Psoas muscle (tissue), 8 donors: ENCODE measurements around the gene PLXNB3. TPM values are rescaled to one million over a fixed set of nuclear protein-coding genes. Genes with fewer than 3 reads are reported as not detected.

ENCODE experiments used
- ATAC-seq, 4 donors: fragments of 200-7000 bp; cut with Tn5 transposase; one replicate each; pipeline ENCODE4 v1.9.1; 2020; ENCODE audit warnings: moderate library complexity in 3 of 4, mild to moderate bottlenecking in 2 of 4
- DNase-seq, 2 donors: peaks; one replicate each; pipeline ENCODE4 v3.0.0-alpha.2; 2020
- H3K27ac ChIP-seq: fragments of 200-600 bp; one replicate; pipeline ENCODE4 v1.8.0; 2022
- H3K27me3 ChIP-seq, 3 donors: fragments of 200-600 bp in 1 of 3; one replicate each; pipeline versions ENCODE4 v1.6.1 to v1.8.0; 2013 to 2022; ENCODE audit warnings: low read length in 2 of 3, mild to moderate bottlenecking in 2 of 3, moderate library complexity in 1 of 3; ENCODE audit not compliant: insufficient read depth in 3 of 3
- H3K36me3 ChIP-seq, 2 donors: fragments of 200-600 bp in 1 of 2; one replicate each; pipeline versions ENCODE4 v1.6.1 to v1.8.0; 2013 to 2022; ENCODE audit warnings: low read depth in 1 of 2, mild to moderate bottlenecking in 1 of 2, moderate library complexity in 1 of 2; ENCODE audit not compliant: insufficient read depth in 1 of 2
- H3K4me1 ChIP-seq: fragments of 200-600 bp; one replicate; pipeline ENCODE4 v1.8.0; 2022
- H3K4me3 ChIP-seq: fragments of 200-600 bp; one replicate; pipeline ENCODE4 v1.8.0; 2022; ENCODE audit warnings: mild to moderate bottlenecking
- H3K9me3 ChIP-seq: fragments of 200-600 bp; one replicate; pipeline ENCODE4 v1.8.0; 2022
- WGBS, 3 donors: extraction: QIAGEN DNeasy Blood & Tissue Kit; methylation state at CpG; one replicate each; pipeline versions ENCODE4 v1.1.6 to v1.1.7; 2013; 5-methylcytosine and 5-hydroxymethylcytosine counted together
- intact Hi-C, 2 donors: fragments of 100-400 bp; cut with DNase I; formaldehyde crosslinking; loops; one replicate each; pipeline versions ENCODE4 v1.11.0 to v1.14.2; 2022
- polyA plus RNA-seq, 3 donors: library from polyadenylated mRNA; stranded (reverse); fragments of 200-250 nt; gene quantifications; one replicate each; pipeline ENCODE4 v1.2.3, GENCODE V29; 2013
- total RNA-seq, 4 donors: library from RNA; stranded (reverse); fragmentation: NEBNext Ultra II Directional in 2 of 4; extraction: Animal tissue kit (Norgen Biotek cat#: 25700) in 2 of 4; gene quantifications; one replicate each; pipeline versions ENCODE4 v1.2.1 to v1.2.4, GENCODE V29; 2021 to 2023
- TF ChIP-seq, protein P1 (sequence below): fragments of 200-600 bp; IDR thresholded peaks from one replicate; pipeline ENCODE4 v1.8.0; 2022; ENCODE audit warnings: antibody characterized with exemption
- donor health status: healthy with polysubstance abuse.
- donor health status: DM: no; HTN: no; CAD: no; lungs with moderate emphysema.
- donor health status: Bipolar disorder and iron deficiency.
- donor health status: healthy.
- donor health status: DM: yes; HTN: yes; CAD: no.
- donor health status: DM: no; HTN: no; CAD: no.
- donor health status: DM: no; HTN: no; CAD: no.
- donor health status: DM: yes; HTN: yes; CAD: no.

The PLXNB3 gene
- total and polyA plus RNA-seq, 7 donors = 0.13 to 1.5 (median 0.35) TPM

DNA sequence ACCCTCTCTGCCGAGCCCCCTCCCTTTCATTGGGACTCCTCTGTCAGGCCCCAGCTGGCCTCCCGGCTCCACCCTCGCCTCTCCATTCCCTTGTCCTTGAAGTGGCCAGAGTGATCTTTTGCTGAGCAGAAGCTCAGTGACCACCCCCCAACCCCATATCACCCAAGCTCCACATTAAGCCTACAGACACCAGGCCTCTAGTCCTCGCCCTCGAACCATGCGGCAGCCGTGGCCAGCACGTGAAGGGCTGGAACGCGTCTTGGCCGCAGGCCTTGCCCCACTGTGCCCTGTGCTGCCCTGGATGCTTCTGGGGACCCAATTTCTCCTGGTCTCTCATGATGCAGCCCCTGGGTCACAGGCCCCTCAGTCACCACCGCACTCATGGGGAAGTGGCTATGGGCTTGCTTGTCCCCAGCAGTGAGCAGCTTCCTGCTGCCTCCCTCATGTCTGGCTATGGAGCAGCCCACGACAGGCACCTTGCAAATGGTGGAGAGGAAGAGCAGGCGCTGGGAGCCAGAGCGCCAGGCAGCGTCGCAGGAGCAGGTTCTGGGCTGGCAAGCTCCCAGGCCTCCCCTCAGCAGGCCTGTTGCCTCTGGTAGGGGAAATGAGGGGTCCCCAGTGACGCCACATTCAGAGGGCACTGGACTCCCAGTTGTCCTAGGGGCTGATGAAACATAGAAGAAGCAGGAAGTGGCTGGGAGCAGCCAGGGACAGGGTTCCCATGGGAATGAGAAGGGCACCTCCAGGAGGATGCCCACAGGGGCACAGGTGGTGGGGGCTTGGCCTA, 16.0 kb downstream of the PLXNB3 start:
- 62 to 79% (median 67%) methylated on average over 15 to 18 of the region's 18 CpGs for WGBS, 3 donors
- peak overlapping the region; percentile 56 for H3K4me3 ChIP-seq
- no peak for DNase-seq
- no peaks in the 10 kb centered on the region for H3K9me3 ChIP-seq
- no peaks in the 10 kb centered on the region for H3K4me1 ChIP-seq
- intact Hi-C loops = loop anchor here in 1 of 2 donors (5.0 kb wide), 1 partner anchor 187 kb away; no protein-coding TSS in a partner anchor
- peak; percentile 6 to 20 (median 12) for ATAC-seq
- peaks cover 2 to 9% of the 10 kb centered on the region in 2 donors for H3K36me3 ChIP-seq
- TF ChIP-seq, protein P1, sequence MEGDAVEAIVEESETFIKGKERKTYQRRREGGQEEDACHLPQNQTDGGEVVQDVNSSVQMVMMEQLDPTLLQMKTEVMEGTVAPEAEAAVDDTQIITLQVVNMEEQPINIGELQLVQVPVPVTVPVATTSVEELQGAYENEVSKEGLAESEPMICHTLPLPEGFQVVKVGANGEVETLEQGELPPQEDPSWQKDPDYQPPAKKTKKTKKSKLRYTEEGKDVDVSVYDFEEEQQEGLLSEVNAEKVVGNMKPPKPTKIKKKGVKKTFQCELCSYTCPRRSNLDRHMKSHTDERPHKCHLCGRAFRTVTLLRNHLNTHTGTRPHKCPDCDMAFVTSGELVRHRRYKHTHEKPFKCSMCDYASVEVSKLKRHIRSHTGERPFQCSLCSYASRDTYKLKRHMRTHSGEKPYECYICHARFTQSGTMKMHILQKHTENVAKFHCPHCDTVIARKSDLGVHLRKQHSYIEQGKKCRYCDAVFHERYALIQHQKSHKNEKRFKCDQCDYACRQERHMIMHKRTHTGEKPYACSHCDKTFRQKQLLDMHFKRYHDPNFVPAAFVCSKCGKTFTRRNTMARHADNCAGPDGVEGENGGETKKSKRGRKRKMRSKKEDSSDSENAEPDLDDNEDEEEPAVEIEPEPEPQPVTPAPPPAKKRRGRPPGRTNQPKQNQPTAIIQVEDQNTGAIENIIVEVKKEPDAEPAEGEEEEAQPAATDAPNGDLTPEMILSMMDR = no peak
- H3K27ac ChIP-seq = peak overlapping the region; percentile 87
- no peaks in the 10 kb centered on the region for H3K27me3 ChIP-seq

DNA sequence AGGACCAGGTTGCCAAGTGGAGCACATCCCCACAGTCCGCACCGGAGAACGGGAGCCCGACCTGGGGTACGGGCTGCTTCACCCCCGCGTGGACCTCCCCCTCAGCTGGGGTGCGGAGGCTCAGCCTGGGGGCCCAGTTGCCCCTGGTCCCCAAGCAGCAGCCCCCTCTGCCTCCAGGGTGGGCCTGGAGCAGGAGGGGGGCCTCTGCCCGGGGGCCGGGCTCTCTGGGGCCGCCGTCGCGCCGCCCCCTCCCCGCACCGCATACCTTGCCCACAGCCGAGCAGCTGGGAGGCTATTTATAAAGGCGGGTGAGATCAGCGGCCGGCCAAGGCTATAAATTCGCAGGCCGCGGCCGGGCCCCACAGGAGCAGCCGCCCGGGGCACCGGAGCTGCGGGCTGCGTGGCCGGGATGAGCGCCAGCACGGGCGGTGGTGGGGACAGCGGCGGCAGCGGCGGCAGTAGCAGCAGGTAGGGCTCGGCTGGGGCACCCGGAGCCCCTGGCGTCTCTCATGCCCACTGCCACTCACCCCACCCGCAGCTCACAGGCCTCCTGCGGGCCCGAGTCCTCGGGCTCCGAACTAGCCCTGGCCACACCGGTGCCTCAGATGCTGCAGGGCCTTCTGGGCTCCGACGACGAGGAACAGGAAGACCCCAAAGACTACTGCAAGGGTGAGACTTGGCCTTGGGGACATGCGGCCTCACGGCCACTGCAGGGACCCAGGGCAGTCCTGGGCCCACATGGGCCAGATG, 16.8 kb downstream of the PLXNB3 start, which contains the start of gene SRPK3:
Gene SRPK3, plus strand, starts transcription at position 364 of the 750 bp plus-strand sequence. Its CDS starts 46 bp downstream, at position 410.
- peaks cover 2 to 12% of the 10 kb centered on the region in 2 donors for H3K36me3 ChIP-seq
- H3K27me3 ChIP-seq = no peaks in the 10 kb centered on the region
- H3K9me3 ChIP-seq = no peaks in the 10 kb centered on the region
- peak within 1 kb of the TSS; percentile 87 for H3K27ac ChIP-seq
- intact Hi-C loops = loop anchor here in 1 of 2 donors (5.0 kb wide), 1 partner anchor 186 kb away; no protein-coding TSS in a partner anchor
- TF ChIP-seq, protein P1 = no peak
- ATAC-seq = peak; percentile 76 to 86 (median 82)
- H3K4me3 ChIP-seq = peak within 1 kb of the TSS; percentile 56
- peak in 1 of 2 donors; percentile 83 for DNase-seq
- no peaks in the 10 kb centered on the region for H3K4me1 ChIP-seq
- 3 to 46% (median 5%) methylated on average over 11 to 52 of the region's 52 CpGs for WGBS, 3 donors

DNA sequence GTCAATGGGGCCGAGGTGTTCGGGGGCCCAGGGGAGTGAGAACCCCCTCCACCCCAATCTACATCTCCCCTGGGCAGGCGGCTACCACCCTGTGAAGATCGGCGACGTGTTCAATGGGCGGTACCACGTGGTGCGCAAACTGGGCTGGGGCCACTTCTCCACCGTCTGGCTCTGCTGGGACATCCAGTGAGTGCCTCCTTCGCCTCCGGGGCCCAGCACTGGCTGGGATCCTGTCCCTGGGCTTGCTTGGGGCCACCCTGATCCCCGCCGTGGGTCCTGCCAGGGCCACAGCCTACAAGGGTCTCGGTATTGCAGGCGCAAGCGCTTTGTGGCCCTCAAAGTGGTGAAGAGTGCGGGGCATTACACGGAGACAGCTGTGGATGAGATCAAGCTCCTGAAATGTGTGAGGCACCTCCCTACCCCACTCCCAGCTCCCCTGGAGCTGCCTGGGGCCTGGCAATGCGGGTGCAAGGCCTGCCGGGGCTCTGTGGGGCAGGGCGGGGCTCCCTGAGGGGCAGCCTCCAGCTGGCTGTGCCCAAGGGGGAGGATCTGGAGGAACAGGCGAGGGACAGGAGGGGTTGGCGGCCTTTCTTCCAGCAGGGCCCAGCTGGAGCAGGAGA, 17.5 kb downstream of the PLXNB3 start:
- DNase-seq (no peak), ATAC-seq (peak; percentile 64 to 83 (median 72))
- Histone ChIP-seq H3K4me3 (peak overlapping the region; percentile 56), H3K27me3 (no peaks in the 10 kb centered on the region), H3K4me1 (no peaks in the 10 kb centered on the region), H3K36me3 (peaks cover 2 to 18% of the 10 kb centered on the region in 2 donors), H3K27ac (peak overlapping the region; percentile 87), H3K9me3 (no peaks in the 10 kb centered on the region)
- TF ChIP-seq, protein P1 = no peak
- WGBS, 3 donors = 15 to 49% (median 32%) methylated on average over 17 to 24 of the region's 24 CpGs
- intact Hi-C loops = loop anchor here in 1 of 2 donors (5.0 kb wide), 1 partner anchor 186 kb away; no protein-coding TSS in a partner anchor

DNA sequence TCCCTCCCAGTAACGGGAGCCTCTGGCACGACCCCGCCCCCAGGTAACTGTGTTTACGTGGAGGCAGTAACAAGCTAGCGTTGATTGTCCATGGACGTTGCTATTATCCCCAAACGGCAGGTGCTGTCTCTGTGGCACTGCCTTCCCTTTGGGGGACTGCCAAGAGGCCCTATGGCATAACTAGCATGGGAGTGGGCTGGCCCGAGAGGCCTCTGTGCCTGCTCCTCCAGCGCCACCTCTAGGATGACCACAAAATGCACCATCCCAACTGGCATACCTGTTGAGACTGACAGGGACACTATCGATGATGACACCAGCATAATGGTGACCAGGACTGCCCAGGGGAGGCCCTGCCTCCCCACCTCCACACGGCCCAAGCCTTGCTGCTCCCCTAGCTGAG, 18.3 kb downstream of the PLXNB3 start:
- no peaks in the 10 kb centered on the region for H3K27me3 ChIP-seq
- intact Hi-C loops = loop anchor here in 1 of 2 donors (5.0 kb wide), 1 partner anchor 185 kb away; no protein-coding TSS in a partner anchor
- peaks cover 2 to 26% of the 10 kb centered on the region in 2 donors for H3K36me3 ChIP-seq
- WGBS, 3 donors = 19 to 58% (median 31%) methylated on average over 6 to 11 of the region's 11 CpGs
- TF ChIP-seq, protein P1 = no peak
- ATAC-seq (peak; percentile 16 to 57 (median 31)), DNase-seq (no peak)
- no peaks in the 10 kb centered on the region for H3K9me3 ChIP-seq
- H3K4me3 ChIP-seq = peak overlapping the region; percentile 56
- H3K4me1 ChIP-seq = no peaks in the 10 kb centered on the region
- H3K27ac ChIP-seq = peak overlapping the region; percentile 87
